A549 (cell line): Measurements from ENCODE around the gene KCNN4. TPM values are rescaled to one million over a fixed set of nuclear protein-coding genes. Genes with fewer than 3 reads are reported as not detected.

ENCODE experiments used
- ATAC-seq, 2 experiments: fragments of 200-7000 bp in 1 of 2; fragments of >200 bp in 1 of 2; cut with Nextera tagmentation in 1 of 2; cut with Tn5 transposase in 1 of 2; 3 replicates each; pipeline versions ENCODE4 v1.8.0 to v1.9.1; 2018 to 2020; ENCODE audit warnings: mild to moderate bottlenecking in 1 of 2, moderate library complexity in 1 of 2
- CTCF ChIA-PET: fragments of 300-600 bp; sonication (Branson Sonifier 250); formaldehyde crosslinking; extraction: SDS; loops from one replicate; lab custom pipeline; 2021; ENCODE audit warnings: antibody characterized with exemption, inconsistent platforms; lab: Yijun Ruan, JAX
- POLR2A ChIA-PET: fragments of 350-600 bp; formaldehyde crosslinking; extraction: SDS; loops from one replicate; lab custom pipeline; 2021; ENCODE audit warnings: antibody characterized with exemption, inconsistent platforms; lab: Yijun Ruan, JAX
- DNase-seq, 2 experiments: peaks; one replicate each; pipeline versions ENCODE4 v3.0.0 to v3.0.0-alpha.2; 2011 to 2016; ENCODE audit warnings: low read depth in 1 of 2, low spot score in 1 of 2
- FAIRE-seq: peaks from 2 replicates; lab custom pipeline; 2011; peaks lifted over from hg19 to GRCh38; lab: Jason Lieb, UNC
- H3K27ac ChIP-seq, 2 experiments: fragments of >200 bp; sonication (Bioruptor Twin); formaldehyde crosslinking; 3 replicates each; pipeline ENCODE4 v1.5.1; 2016 to 2017
- H3K4me1 ChIP-seq: fragments of >200 bp; sonication (Bioruptor Twin); formaldehyde crosslinking; 3 replicates; pipeline ENCODE4 v1.6.1; 2016
- H3K4me2 ChIP-seq: fragments of >200 bp; sonication (Bioruptor Twin); formaldehyde crosslinking; 3 replicates; pipeline ENCODE4 v1.6.1; 2016
- H3K4me3 ChIP-seq: fragments of >200 bp; sonication (Bioruptor Twin); formaldehyde crosslinking; 3 replicates; pipeline ENCODE4 v1.5.1; 2016
- H3K9me3 ChIP-seq: fragments of >200 bp; sonication (Bioruptor Twin); formaldehyde crosslinking; 3 replicates; pipeline ENCODE4 v1.6.1; 2016
- CBX2 ChIP-seq: fragments of 200-600 bp; sonication (generic); IDR thresholded peaks from 2 replicates; pipeline ENCODE4 v1.6.1; 2016; ENCODE audit warnings: low read depth, mild to moderate bottlenecking, borderline replicate concordance
- CEBPB ChIP-seq, 2 experiments: fragments of >200 bp in 1 of 2; sonication (Bioruptor Twin) in 1 of 2; formaldehyde crosslinking in 1 of 2; IDR thresholded peaks; 2 replicates each; pipeline ENCODE4 v1.6.1; 2012 to 2016
- EHMT2 ChIP-seq: fragments of 200-600 bp; sonication (generic); IDR thresholded peaks from 2 replicates; pipeline ENCODE4 v1.6.1; 2016; ENCODE audit warnings: antibody characterized with exemption, low read depth, mild to moderate bottlenecking, moderate library complexity
- EP300 ChIP-seq, 2 experiments: fragments of >200 bp; sonication (Bioruptor Twin); formaldehyde crosslinking; IDR thresholded peaks; 2 replicates in 1 of 2; 3 replicates in 1 of 2; pipeline ENCODE4 v1.6.1; 2016 to 2017
- FOSB ChIP-seq: fragments of 250-450 bp; sonication (Bioruptor Pico); IDR thresholded peaks from 2 replicates; pipeline ENCODE4 v1.5.0; 2020; ENCODE audit warnings: mild to moderate bottlenecking, moderate library complexity
- HOXA7 ChIP-seq: fragments of 250-450 bp; sonication (Bioruptor Pico); IDR thresholded peaks from 2 replicates; pipeline ENCODE4 v1.5.0; 2020; ENCODE audit warnings: mild to moderate bottlenecking, moderate library complexity
- HOXB5 ChIP-seq: fragments of 250-450 bp; sonication (Bioruptor Pico); IDR thresholded peaks from 2 replicates; pipeline ENCODE4 v1.5.0; 2020; ENCODE audit warnings: mild to moderate bottlenecking, moderate library complexity
- JUN ChIP-seq, 2 experiments: fragments of >200 bp; sonication (Bioruptor Twin); formaldehyde crosslinking; IDR thresholded peaks; 2 replicates in 1 of 2; 3 replicates in 1 of 2; pipeline ENCODE4 v1.6.1; 2016 to 2017
- KDM1A ChIP-seq: fragments of 200-600 bp; sonication (generic); IDR thresholded peaks from 2 replicates; pipeline ENCODE4 v1.6.1; 2016; ENCODE audit warnings: low read depth, mild to moderate bottlenecking
- MAZ ChIP-seq: fragments of 150-350 bp; IDR thresholded peaks from 2 replicates; pipeline ENCODE4 v1.6.1; 2014; ENCODE audit warnings: antibody characterized with exemption, low read depth, low read length, borderline replicate concordance
- NPAS2 ChIP-seq: fragments of 250-450 bp; sonication (Bioruptor Pico); IDR thresholded peaks from 2 replicates; pipeline ENCODE4 v1.8.0; 2022; ENCODE audit warnings: mild to moderate bottlenecking, moderate library complexity, borderline replicate concordance
- NR3C1 ChIP-seq: fragments of >200 bp; sonication (Bioruptor Twin); formaldehyde crosslinking; IDR thresholded peaks from 3 replicates; pipeline ENCODE4 v1.6.1; 2017
- PHF8 ChIP-seq: fragments of 200-600 bp; sonication (generic); IDR thresholded peaks from 2 replicates; pipeline ENCODE4 v1.6.1; 2016; ENCODE audit warnings: low read depth, mild to moderate bottlenecking, antibody characterized with exemption, moderate library complexity, borderline replicate concordance
- POLR2AphosphoS2 ChIP-seq: conservative IDR thresholded peaks from 2 replicates; pipeline ENCODE4 v1.6.1; 2012; ENCODE audit warnings: low read length, improper control_type of control experiment, inconsistent platforms
- RFX5 ChIP-seq: fragments of 450-650 bp; IDR thresholded peaks from 2 replicates; pipeline ENCODE4 v1.7.1; 2014; ENCODE audit warnings: antibody characterized with exemption, mild to moderate bottlenecking, moderate library complexity
- RNF2 ChIP-seq: fragments of 200-600 bp; sonication (generic); IDR thresholded peaks from 2 replicates; pipeline ENCODE4 v1.6.1; 2016; ENCODE audit warnings: low read depth, mild to moderate bottlenecking, antibody characterized with exemption, moderate library complexity, borderline replicate concordance
- ZC3H11A ChIP-seq: fragments of 450-650 bp; IDR thresholded peaks from 2 replicates; pipeline ENCODE4 v1.6.1; 2014; ENCODE audit warnings: antibody characterized with exemption, mild to moderate bottlenecking
- WGBS: methylation state at CpG from one replicate; pipeline ENCODE4 v1.1.6; 2017; ENCODE audit errors: missing lambda C conversion rate; 5-methylcytosine and 5-hydroxymethylcytosine counted together
- polyA plus RNA-seq, 4 experiments: library from polyadenylated mRNA; depleted of rRNA in 3 of 4; stranded (reverse); fragments of >200 nt; fragmentation: RNase III in 1 of 4; extraction: RNeasy Plus Mini Kit Qiagen cat#74134 plus additional on column Dnase treatment in 1 of 4; gene quantifications; 2 replicates in 3 of 4; 3 replicates in 1 of 4; pipeline ENCODE4 v1.2.3, GENCODE V29; 2011 to 2017
- TF ChIP-seq, protein P1 (sequence below): IDR thresholded peaks from 2 replicates; pipeline ENCODE4 v1.6.1; 2012; ENCODE audit warnings: low read depth, borderline replicate concordance
- TF ChIP-seq, protein P2 (sequence below): fragments of >200 bp; sonication (Bioruptor Twin); formaldehyde crosslinking; IDR thresholded peaks from 3 replicates; pipeline ENCODE4 v1.5.1; 2016
- TF ChIP-seq, protein P3 (sequence below): fragments of 450-650 bp; IDR thresholded peaks from 2 replicates; pipeline ENCODE4 v1.6.1; 2014; ENCODE audit warnings: antibody characterized with exemption
- TF ChIP-seq, protein P4 (sequence below): fragments of >200 bp; sonication (Bioruptor Twin); formaldehyde crosslinking; IDR thresholded peaks from 2 replicates; pipeline ENCODE4 v1.6.1; 2016
- TF ChIP-seq, protein P5 (sequence below): fragments of 200-600 bp; sonication (generic); IDR thresholded peaks from 2 replicates; pipeline ENCODE4 v1.6.1; 2016; ENCODE audit warnings: antibody characterized with exemption, mild to moderate bottlenecking, moderate library complexity
- TF ChIP-seq, protein P6 (sequence below): IDR thresholded peaks from 2 replicates; pipeline ENCODE4 v1.6.1; 2012
- TF ChIP-seq, protein P7 (sequence below): fragments of >200 bp; sonication (Bioruptor Twin); formaldehyde crosslinking; IDR thresholded peaks from 3 replicates; pipeline ENCODE4 v1.6.1; 2016

The KCNN4 gene
- polyA plus RNA-seq, 2 of the 4 experiments (the other 2 are of a cell fraction) = 15.7 to 21.0 TPM

DNA sequence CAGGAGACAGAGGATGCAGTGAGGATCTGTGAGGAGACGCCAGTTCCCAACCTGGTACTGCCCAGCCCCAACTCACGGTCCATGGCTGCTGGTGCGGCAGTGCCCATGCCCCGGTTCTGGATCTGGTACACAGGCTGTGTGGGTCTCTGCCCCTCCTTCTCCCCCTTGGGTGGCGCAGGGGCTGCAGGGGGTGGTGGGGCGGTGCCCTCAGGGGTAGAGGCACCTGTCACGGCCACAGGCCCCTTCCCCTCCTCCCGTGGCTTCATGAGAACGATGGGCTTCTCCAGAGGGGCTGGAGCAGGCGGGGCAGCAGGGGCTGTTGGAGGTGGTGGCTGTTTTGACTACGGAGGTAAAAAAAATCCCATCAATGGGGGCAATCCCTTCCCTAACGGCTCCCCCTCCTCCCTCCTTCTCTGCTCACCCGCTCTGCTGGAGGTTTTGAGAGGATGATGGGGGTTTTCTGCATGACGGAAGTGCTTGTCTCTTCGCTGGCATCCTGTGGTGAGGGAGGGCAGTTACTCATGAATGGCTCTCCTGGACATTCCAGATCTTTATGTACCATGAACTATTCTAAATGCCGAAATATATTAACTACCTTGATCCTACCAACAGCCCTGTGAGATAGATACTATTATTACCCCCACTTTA is 33.1 kb downstream of the KCNN4 start:
- 0 out of 6 replicates have a peak, but pooled peaks of 1 of the 2 experiments have one; percentile 26 for ATAC-seq
- TF ChIP-seq NR3C1 = no peak
- no peak for TF ChIP-seq CEBPB (IDR thresholded peaks at IDR 0.05)
- TF ChIP-seq CBX2 = no peak
- TF ChIP-seq MAZ = no peak
- no peak for TF ChIP-seq FOSB (CRISPR knock-in tag)
- TF ChIP-seq, protein P1, sequence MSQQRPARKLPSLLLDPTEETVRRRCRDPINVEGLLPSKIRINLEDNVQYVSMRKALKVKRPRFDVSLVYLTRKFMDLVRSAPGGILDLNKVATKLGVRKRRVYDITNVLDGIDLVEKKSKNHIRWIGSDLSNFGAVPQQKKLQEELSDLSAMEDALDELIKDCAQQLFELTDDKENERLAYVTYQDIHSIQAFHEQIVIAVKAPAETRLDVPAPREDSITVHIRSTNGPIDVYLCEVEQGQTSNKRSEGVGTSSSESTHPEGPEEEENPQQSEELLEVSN = no peak
- TF ChIP-seq, protein P2, sequence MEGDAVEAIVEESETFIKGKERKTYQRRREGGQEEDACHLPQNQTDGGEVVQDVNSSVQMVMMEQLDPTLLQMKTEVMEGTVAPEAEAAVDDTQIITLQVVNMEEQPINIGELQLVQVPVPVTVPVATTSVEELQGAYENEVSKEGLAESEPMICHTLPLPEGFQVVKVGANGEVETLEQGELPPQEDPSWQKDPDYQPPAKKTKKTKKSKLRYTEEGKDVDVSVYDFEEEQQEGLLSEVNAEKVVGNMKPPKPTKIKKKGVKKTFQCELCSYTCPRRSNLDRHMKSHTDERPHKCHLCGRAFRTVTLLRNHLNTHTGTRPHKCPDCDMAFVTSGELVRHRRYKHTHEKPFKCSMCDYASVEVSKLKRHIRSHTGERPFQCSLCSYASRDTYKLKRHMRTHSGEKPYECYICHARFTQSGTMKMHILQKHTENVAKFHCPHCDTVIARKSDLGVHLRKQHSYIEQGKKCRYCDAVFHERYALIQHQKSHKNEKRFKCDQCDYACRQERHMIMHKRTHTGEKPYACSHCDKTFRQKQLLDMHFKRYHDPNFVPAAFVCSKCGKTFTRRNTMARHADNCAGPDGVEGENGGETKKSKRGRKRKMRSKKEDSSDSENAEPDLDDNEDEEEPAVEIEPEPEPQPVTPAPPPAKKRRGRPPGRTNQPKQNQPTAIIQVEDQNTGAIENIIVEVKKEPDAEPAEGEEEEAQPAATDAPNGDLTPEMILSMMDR = no peak
- no peak for TF ChIP-seq EHMT2
- H3K9me3 ChIP-seq = no peaks in the 10 kb centered on the region
- peaks cover 13% of the 10 kb centered on the region for H3K4me1 ChIP-seq
- 92% methylated on average over 16 of the region's 16 CpGs for WGBS
- no peak overlapping the region for H3K27ac ChIP-seq
- no peak for FAIRE-seq
- no peak overlapping the region for H3K4me2 ChIP-seq
- H3K4me3 ChIP-seq = no peak overlapping the region
- ChIA-PET POLR2A (no interaction called here), CTCF (interaction anchor here (1.0 to 19.0 kb wide), 7 partner anchors 14 to 52 kb away, joined by 3 to 340 read pairs (median 48); partner anchors contain the start of genes KCNN4 and SMG9)
- DNase-seq = no peak

DNA sequence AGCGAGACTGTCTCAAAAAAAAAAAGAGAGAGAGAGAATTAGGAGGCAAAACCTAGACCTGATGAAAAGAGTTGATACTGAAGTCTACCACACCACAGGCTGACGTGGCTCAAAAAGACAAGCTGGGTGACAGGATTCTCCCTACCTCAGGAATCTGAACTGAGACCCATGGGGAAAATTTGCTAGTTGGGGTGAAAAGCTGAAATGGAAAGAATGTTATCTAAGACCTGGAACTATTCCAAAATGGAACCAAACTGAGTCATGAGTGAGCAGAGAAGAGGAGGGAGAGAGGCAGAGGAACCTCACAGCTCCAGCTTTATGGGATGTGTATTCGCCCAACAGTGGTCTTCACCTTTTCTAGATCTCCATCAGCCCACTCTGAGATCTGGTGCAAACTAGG is 37.7 kb downstream of the KCNN4 start:
- H3K9me3 ChIP-seq = no peaks in the 10 kb centered on the region
- ChIA-PET CTCF (interaction anchor here (0.6 to 19.0 kb wide), 11 partner anchors 9 to 296 kb away, joined by 3 to 340 read pairs (median 4); partner anchors contain the start of gene SMG9), POLR2A (interaction anchor here (3.9 kb wide), 1 partner anchor 75 kb away, joined by 9 read pairs; no protein-coding TSS in a partner anchor)
- peaks cover 27% of the 10 kb centered on the region for H3K4me1 ChIP-seq
- no peak for DNase-seq
- H3K4me3 ChIP-seq = no peak overlapping the region
- no peak overlapping the region for H3K27ac ChIP-seq
- FAIRE-seq = no peak
- WGBS = 92% methylated on average over 3 of the region's 3 CpGs
- no peak for ATAC-seq
- no peak overlapping the region for H3K4me2 ChIP-seq
- TF ChIP-seq, protein P3, sequence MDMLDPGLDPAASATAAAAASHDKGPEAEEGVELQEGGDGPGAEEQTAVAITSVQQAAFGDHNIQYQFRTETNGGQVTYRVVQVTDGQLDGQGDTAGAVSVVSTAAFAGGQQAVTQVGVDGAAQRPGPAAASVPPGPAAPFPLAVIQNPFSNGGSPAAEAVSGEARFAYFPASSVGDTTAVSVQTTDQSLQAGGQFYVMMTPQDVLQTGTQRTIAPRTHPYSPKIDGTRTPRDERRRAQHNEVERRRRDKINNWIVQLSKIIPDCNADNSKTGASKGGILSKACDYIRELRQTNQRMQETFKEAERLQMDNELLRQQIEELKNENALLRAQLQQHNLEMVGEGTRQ = no peak
- no peak for TF ChIP-seq HOXB5
- TF ChIP-seq, protein P4, sequence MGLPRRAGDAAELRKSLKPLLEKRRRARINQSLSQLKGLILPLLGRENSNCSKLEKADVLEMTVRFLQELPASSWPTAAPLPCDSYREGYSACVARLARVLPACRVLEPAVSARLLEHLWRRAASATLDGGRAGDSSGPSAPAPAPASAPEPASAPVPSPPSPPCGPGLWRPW = no peak
- no peak for TF ChIP-seq EHMT2
- no peak for TF ChIP-seq EP300 (IDR thresholded peaks at IDR 0.05)
- TF ChIP-seq ZC3H11A = no peak
- TF ChIP-seq, protein P5, sequence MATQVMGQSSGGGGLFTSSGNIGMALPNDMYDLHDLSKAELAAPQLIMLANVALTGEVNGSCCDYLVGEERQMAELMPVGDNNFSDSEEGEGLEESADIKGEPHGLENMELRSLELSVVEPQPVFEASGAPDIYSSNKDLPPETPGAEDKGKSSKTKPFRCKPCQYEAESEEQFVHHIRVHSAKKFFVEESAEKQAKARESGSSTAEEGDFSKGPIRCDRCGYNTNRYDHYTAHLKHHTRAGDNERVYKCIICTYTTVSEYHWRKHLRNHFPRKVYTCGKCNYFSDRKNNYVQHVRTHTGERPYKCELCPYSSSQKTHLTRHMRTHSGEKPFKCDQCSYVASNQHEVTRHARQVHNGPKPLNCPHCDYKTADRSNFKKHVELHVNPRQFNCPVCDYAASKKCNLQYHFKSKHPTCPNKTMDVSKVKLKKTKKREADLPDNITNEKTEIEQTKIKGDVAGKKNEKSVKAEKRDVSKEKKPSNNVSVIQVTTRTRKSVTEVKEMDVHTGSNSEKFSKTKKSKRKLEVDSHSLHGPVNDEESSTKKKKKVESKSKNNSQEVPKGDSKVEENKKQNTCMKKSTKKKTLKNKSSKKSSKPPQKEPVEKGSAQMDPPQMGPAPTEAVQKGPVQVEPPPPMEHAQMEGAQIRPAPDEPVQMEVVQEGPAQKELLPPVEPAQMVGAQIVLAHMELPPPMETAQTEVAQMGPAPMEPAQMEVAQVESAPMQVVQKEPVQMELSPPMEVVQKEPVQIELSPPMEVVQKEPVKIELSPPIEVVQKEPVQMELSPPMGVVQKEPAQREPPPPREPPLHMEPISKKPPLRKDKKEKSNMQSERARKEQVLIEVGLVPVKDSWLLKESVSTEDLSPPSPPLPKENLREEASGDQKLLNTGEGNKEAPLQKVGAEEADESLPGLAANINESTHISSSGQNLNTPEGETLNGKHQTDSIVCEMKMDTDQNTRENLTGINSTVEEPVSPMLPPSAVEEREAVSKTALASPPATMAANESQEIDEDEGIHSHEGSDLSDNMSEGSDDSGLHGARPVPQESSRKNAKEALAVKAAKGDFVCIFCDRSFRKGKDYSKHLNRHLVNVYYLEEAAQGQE = no peak
- TF ChIP-seq, protein P2 = no peak
- no peak for TF ChIP-seq RFX5
- TF ChIP-seq PHF8 = no peak
- TF ChIP-seq, protein P6, sequence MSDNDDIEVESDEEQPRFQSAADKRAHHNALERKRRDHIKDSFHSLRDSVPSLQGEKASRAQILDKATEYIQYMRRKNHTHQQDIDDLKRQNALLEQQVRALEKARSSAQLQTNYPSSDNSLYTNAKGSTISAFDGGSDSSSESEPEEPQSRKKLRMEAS = no peak
- no peak for TF ChIP-seq POLR2AphosphoS2
- no peak for TF ChIP-seq KDM1A
- no peak for TF ChIP-seq HOXA7 (CRISPR knock-in tag)
- no peak for TF ChIP-seq CEBPB (IDR thresholded peaks at IDR 0.05)
- TF ChIP-seq, protein P7, sequence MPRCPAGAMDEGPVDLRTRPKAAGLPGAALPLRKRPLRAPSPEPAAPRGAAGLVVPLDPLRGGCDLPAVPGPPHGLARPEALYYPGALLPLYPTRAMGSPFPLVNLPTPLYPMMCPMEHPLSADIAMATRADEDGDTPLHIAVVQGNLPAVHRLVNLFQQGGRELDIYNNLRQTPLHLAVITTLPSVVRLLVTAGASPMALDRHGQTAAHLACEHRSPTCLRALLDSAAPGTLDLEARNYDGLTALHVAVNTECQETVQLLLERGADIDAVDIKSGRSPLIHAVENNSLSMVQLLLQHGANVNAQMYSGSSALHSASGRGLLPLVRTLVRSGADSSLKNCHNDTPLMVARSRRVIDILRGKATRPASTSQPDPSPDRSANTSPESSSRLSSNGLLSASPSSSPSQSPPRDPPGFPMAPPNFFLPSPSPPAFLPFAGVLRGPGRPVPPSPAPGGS = no peak
- TF ChIP-seq NPAS2 (CRISPR knock-in tag) = no peak
- TF ChIP-seq JUN (IDR thresholded peaks at IDR 0.05) = no peak
- TF ChIP-seq RNF2 = no peak
